ENCODE measurements around the gene EMX1. TPM values are rescaled to one million over a fixed set of nuclear protein-coding genes. Genes with fewer than 3 reads are reported as not detected.

EMX1 gene
- total RNA-seq, 1 donor from 2014 or later: not detected

DNA sequence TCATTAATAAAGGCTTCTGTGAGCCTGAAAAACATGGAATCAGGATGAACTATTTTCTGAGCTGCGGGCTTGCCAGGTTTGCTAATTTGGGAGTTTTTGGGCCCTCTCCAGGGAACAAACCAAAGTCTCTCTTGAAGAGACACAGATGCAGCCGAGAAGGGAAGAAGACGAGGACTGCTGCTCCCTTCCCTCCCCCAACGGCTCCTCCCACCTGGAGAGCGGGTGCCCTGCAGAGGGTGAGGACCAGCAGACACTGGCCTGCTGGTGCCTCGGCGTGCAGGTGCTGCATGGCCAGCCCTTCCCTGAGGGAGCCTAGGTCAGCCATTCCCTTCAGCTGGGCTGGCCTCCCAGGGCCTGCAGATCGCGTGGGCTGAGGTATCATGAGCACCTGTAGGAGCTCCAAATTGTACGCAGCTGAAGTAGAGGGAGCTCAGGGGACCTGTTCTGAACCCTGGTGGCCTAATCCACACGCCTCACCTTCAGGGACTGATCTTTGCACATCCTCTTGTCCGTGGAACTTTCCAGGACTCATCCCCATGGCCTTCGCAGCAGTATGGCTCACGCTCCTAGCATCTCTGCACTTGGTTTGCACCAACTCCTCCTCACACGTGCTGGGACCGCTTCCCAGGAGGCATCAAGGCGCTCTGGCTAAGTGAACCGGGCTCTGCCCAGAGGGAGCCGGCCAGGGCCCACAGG is 19.5 kb downstream of the EMX1 start:
- DNase-seq (ENCODE audit: low spot score): no peak
- intact Hi-C loops (cut with DNase I): no loop called here
- ATAC-seq: no peak

DNA sequence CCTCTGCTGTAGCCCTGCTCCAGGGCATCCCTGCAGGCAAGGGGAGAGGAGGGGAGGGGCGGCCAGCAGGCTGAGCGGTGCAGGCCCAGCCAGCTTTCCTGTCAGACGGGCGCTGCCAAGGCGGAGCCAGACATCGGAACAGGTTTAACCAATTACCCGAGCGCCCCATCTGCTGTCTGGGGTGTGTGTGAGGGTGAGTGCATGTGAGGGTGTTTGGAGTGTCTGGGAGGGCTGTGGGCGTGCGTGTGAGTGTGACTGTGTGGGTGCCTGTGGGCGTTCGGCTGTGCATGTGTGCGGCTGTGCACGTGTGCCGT is 20.0 kb downstream of the EMX1 start:
- DNase-seq (ENCODE audit: low spot score) (no peak), ATAC-seq (no peak)
- intact Hi-C loops (cut with DNase I): no loop called here

DNA sequence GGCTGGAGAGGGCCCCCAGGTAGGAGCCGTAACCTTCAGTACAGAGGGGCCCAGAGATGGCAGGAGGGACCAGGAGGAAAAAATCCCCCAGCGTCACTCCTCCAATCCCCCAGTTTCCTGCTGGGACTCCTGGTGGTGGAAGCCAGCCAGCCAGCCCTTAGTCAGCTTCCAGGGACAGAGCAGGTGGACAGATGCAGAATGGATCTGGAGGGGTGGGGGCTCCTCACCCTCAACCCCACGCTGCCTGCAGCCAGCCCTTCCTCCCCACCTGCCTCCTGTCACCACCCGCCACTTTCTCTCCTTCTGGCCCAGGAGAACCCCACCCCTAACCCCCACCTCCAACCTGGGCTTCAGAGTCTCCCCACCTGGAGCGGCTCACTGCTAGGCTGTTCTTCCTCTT is 21.1 kb downstream of the EMX1 start:
- no peak for DNase-seq (ENCODE audit: low spot score)
- intact Hi-C loops (cut with DNase I): no loop called here
- ATAC-seq: no peak

DNA sequence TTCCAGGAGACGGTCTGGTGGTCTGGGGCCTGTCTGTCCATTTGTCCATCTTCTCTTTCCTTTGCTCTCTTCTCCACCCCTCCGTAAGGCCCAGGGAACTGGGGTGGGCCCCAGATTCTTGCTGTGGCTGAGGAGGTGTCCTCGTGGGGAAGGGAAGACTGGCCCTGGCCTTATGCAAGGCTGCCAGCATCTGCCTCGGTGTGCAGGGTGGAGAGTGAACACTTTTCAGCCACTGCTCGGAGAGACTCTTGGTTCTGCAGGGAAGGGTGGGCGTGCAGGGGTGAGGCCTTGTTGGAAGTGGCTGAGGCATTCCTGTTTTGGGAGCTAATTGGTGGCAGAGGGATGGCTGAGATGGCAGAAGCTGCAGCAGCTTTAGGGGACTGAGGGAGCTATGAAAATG is 23.0 kb downstream of the EMX1 start:
- DNase-seq (ENCODE audit: low spot score) (no peak), ATAC-seq (no peak)
- intact Hi-C loops (cut with DNase I): no loop called here

DNA sequence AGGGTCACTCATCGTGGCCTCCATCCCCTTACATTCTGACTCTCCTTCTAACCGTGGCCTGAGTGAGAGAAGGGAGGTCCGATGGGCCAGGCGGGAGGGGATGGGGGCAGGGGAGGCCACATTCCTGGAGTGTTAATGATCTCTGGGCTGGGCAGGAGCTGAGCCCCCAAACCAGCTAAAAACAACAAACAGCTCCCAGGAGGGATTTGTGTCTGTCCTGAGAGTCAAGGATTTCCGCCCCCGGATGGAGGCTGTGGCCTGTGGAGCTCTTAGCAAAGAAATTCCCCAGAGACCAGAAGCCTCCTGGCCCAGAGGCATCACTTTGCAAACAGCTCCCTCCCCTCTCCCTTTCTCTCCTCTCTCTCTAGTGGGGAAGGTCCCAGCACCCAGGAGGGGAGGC is 23.5 kb downstream of the EMX1 start:
- ATAC-seq: no peak
- intact Hi-C loops (cut with DNase I): no loop called here

DNA sequence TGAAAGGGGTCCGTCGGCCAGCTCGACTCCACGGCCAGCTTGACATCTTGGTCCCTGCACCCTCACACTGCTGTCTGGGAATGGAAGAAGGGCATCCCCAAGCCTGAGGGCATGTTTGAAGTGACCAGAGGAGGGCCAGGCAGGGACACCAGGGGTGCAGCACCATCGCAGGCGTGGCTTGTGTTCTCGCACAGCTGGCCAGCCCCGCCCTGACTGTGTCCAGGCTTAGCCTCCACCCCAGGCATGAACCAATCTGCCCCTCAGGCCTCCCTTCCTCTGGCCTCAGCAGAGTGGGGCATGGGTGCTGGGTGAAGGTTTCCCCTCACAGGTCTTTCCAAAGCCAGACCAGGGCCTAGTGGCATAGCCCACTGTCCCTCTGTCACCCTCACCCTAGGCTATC is 25.0 kb downstream of the EMX1 start:
- DNase-seq (ENCODE audit: low spot score) (no peak), ATAC-seq (no peak)
- intact Hi-C loops (cut with DNase I): no loop called here

More for the DNA sequence above, 23.5 kb downstream of the EMX1 start:
- no peak for DNase-seq (ENCODE audit: low spot score)

DNA sequence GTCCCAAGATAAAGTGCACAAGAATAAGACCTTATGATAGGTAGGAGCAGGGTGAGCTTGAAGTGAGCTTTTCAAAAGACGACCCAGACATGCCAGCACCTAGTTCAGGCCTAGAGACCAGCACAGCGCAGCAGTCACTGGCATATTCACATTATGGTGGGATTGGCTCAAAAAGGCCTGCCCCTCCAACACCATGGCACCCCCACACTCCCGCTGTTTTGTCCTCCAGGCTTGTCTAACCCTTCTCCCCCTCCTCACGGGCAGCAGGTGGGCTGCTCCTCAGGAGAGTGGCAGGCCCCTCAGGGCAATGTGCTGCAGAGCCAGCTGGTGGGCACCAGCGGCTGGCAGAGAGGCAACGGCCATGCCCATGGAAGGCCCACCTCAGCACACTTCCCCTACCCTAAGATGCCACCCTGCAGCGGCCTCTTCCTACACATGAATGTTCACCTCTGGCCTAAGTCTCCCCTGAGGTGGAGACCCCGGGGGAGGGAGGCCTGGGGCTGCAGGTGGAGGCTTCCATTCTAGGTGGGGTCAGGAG is 25.6 kb downstream of the EMX1 start:
- no peak for DNase-seq (ENCODE audit: low spot score)
- intact Hi-C loops (cut with DNase I): no loop called here
- no peak for ATAC-seq

DNA sequence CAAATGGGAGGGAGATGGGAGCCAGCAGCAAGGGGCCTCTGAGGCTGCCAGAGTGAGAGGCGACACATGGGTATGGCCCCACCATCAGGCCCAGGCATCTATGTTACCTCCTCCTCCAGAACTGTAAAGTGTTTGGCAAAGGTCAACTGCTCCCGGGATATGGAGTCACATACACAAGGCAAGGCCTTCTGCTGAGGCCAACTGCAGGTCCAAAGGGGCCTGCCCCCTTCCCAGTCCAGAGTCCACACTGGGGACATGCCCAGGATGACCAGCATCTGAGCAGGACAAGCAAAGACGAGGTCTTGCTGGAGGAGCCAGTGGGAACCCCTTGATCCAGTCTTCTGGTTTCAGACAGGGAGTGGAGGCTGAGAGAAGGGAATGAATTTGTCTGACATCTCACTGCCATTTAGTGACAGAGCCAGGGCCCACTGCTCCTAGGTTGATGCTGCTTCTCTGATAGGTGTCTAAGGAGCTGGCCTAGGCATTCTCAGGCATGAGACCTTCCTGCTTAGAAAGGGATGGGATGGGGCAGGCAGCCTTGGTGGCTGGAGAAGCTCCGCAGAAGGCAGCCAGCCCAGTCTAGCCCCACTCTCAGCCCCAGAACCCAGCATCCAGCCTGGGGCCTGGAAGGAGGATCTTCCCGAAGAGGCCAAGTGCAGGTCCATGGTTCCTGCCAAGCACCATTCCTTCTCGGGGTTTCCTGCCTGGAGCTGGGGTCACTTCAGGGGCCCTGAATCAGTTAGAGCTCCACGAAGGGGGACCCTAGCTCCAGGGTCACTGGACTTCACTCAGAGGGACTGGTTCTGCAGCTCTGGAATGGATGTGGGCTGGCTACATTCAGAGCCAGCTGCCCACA is 26.4 kb downstream of the EMX1 start:
- ATAC-seq: no peak

DNA sequence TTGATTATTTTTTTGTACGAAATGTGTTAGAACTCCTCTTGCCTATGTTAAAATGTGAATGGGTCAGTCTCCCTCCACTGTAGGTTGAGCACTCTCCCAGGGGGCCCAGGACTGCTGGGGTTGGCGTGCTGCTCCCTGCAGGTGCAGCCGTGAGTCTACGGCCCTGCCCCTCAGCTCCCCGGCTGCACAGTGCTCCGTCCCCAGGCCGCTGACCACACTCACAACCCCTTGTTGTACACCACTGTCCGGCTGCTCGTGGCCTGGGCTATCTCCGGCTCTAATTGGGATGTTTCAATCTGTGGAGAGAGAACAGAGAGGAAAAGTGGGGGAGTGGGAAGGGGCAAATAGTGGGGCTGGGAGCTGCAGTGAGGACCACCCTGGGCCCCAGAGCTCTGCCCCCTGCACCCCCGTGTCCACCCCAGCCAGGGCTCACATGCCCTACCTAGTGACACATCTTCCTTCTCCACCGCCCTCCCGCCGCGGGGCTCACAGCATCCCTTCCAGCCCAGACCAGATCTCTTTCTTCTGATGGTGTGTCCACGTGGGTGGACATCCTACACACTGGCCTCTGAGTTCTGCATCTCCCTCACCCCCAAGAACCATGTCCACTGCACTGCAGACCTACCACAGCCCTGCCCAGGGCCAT is 27.6 kb downstream of the EMX1 start:
- DNase-seq (ENCODE audit: low spot score): no peak
- intact Hi-C loops (cut with DNase I): no loop called here
- no peak for ATAC-seq

More for the DNA sequence above, 26.4 kb downstream of the EMX1 start:
- DNase-seq (ENCODE audit: low spot score): no peak
- intact Hi-C loops (cut with DNase I): no loop called here

DNA sequence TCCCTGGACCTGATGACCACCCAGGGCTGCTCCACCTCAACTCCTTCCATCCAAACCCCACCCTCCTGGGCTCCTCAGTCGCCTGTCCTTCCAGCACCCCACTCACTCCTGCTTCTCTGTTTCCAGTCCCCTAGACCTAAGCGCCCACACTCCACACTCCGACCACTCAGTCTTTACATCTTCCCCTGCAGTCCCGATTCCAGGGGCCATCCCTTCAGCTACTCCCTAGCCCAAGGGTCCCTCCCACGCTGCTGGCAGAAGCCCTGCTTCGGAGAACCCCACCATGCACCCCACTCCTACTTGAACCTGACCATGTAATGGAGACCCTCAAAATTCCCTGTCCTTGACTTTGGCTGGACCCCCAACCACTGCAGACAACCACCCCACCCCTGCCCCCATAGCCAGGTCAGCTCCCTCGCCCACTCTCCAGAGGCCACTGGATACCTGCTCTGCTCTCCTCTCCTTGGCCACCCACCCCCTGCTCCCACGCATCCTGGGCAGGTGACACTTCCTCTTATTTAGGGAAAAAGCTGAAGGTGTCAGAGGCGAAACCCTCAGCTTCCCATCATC is 28.2 kb downstream of the EMX1 start:
- no peak for DNase-seq (ENCODE audit: low spot score)
- ATAC-seq: no peak
- intact Hi-C loops (cut with DNase I): no loop called here

DNA sequence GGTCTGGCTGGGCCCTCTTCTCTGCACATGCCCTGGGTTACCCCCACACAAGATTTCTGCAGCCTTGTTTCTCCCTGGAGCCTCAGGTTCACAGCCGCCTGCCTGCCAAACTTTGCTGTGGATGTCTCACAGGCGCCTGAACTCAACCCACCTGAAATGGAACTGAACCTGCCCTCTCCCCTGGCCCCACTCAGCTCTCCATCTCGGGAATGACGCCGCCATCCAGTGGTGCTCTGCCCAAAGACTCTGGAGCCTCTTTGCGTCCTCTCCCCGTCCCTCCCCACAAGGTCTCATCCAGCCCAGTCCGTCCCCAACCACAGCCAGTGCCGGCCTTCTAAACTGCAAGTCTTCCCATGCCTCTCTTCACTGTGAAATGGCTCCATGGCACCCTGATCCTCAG is 29.1 kb downstream of the EMX1 start:
- intact Hi-C loops (cut with DNase I): no loop called here
- ATAC-seq (no peak), DNase-seq (ENCODE audit: low spot score) (no peak)

DNA sequence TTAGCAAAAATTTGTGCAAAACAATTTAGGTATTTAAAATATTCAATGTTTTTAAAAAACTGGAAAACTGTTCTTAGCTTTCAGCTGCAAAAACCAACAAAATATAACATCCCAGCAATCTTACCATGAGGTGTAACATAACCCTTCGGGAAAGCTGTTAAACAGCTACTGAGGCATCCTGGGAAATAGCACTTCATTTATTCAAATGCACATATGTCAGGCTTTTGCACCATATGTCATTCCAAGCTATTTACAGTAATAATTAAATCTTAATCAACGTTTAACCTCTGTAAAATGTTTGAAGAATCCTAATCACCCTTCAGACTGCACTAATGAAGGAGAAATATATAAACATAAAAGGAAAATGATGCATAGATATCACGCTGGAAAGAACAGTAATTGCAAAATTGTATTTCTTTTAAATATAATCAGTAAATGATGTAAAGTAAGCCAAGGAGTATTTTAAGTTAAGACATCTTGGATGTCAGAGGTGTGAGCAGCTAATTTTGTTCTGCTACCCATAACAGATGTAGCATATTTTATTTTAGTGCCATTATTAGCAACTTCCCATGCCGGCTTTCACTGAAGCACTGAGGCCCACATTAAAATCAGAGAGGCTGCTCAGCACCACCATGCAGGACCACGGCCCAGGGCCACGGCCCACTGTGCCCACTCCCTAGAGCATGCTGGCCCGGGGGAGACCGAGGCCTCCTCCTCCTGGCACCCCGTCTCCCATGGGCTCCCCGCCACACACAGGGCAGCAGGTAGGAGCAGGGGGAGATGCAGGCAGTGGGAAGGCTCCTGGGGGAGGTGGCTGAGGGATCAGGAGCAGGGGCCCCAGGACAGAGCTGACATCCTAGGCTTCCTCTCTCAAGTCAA is 30.9 kb downstream of the EMX1 start:
- ATAC-seq (no peak), DNase-seq (ENCODE audit: low spot score) (no peak)
- intact Hi-C loops (cut with DNase I): no loop called here

DNA sequence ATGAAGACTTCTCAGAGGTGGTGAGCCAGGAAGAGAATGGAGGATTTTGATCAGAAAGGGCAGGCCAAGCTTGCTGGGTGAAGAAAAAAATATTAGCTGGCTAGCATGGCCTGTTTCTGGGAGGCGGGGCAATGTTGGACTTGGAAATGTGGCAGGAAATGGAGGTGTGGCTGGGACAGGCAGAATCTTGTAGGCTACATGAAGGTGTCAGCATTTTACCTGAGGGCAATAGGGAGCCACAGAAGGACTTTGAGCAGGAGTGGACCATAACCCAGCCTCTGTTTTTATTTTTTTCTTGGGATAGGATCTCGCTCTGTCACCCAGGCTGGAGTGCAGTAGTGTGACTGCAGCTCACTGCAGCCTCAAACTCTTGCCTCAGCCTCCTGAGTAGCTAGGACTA is 31.7 kb downstream of the EMX1 start:
- intact Hi-C loops (cut with DNase I): no loop called here
- ATAC-seq (no peak), DNase-seq (ENCODE audit: low spot score) (no peak)

DNA sequence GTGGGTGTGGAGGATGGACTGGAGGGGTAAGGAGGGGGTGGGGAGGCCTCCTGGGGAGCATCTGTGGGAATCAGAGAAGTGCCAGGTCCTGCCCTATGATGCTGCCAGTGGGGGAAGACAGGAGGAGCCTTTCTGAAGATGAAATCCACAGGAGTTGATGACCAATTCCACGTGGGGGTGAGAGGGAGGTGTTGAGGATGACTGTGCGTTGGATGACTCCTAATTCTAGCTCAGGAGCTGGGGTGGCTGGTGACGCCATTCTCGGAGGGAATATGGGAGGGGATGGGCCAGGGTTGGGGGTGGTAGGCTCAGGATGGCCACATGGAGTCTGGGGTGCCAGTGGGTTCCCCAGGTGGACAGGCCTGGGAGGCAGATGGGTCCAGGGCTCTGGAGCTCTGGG is 32.3 kb downstream of the EMX1 start:
- DNase-seq (ENCODE audit: low spot score): no peak
- intact Hi-C loops (cut with DNase I): no loop called here
- no peak for ATAC-seq

DNA sequence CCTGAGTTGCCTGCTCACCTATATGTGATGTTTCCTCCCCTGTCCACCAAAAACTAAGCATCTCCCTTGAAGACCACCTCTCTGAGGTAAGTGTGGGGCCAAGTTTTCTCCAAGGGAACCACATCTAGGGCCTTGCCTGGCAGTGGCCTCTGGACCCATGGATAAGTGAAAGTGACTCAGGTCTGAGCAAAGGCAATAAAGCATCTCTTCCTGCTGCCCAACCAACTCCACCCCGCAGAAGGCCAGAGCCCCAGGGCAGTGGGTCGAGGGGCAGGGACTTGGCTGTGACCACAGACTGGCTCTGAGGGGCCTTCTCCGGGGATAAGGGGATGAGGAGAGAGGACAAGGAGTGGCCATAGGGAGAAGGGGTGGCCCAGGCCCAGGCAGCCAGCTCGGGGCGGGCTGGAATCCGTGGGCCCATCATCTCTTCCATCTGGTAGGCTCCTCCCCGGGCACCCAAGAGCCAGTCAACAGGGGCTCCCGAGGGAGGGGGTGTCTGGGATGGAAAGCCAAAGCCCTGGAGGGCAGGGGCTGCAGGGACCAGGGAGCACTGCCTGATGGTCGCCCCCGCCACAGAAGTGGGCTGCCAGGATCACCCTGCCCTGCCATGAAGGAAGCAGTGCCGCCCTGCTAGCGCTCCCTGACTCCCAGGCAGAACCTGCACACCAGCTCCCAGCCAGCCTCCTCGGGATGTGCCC is 33.4 kb downstream of the EMX1 start:
- intact Hi-C loops (cut with DNase I): no loop called here
- ATAC-seq: no peak
- DNase-seq (ENCODE audit: low spot score): no peak

DNA sequence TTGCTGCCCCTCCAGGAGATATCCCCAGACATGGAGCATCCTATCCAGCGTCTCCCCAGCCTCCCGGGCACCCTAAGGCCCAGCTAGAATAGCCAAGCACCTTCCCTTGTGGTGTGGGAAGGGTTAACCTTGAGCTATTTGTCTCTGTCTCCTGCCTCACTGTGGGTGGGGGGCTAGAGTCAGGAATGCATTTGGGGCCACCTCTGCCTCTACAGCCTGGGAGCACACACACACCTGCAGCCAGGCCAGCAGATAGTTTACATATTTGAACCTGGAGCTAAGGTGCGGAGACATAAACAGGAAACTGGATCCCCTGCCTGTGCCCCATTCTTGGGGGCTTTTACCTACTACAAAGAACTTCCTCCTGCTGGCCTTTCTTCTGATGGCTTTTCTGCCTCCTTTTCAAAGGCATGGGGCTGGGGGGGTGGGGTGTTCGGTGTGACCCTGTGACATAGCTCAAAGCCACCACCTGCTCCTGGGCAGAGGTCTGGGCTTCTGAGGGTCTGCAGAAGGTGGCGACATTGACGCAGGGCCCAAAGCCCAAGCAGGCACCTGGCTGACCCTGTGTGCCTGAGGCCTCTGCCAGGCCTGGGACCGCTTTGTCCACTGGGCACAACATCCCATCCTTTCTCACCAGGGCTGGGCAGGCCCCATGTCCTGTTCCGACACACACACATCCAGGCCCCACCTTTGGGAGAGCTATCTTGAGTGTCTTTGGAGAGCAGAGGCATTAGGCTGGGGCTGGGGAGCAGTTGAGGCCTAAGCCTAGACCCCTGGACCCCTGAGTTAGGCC is 34.2 kb downstream of the EMX1 start:
- ATAC-seq (no peak), DNase-seq (ENCODE audit: low spot score) (no peak)
- intact Hi-C loops (cut with DNase I): no loop called here

DNA sequence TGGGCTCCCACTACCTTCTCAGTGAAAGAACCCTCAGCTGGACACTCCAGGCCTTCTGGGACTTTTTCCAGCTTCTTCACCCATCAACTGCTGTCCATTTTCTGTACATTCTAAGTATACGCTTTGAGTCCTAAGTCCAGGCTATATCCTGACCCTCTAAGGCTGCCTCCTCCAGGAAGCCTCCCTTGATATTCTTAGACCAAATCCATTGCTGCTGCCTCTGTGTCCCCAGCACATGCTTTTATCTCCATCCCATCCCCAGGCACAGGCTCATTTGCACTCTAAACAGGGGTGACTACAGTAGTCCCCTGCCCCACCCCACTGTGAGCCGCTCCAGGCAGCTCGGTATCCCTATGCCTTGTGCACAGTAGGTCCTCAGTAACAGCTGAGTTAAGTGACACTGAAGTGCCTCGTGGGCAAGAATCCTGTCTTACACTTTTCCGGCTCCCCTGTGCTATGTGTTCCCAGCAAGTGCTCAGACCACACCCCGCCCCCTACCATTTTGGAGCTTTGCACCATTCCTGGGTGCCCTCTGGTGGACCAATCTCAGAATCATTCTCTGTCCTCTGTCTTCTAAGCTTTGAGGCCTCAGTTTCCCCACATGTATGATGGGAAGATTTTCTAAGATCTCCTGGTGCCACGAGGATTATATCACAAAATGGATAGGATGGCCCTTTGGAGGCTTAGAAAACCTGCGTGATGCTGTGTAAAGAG is 34.9 kb downstream of the EMX1 start:
- intact Hi-C loops (cut with DNase I): no loop called here
- DNase-seq (ENCODE audit: low spot score): no peak
- no peak for ATAC-seq

Measured in sciatic nerve (tissue), 2 donors.